Endometrial microvascular endothelial cells (primary cell): ENCODE data around the gene CHD9NB. TPM values are rescaled to one million over a fixed set of nuclear protein-coding genes. Genes with fewer than 3 reads are reported as not detected.

Source experiments
- total RNA-seq: library from RNA; depleted of rRNA; stranded (reverse); fragments of >200 nt; gene quantifications from one replicate; pipeline ENCODE4 v1.2.3, GENCODE V29; 2015; ENCODE audit errors: inconsistent ontology term

CHD9NB gene
- total RNA-seq, 1 donor from 2014 or later: 0.56 TPM

Other genes with a start within 250 kb of the CHD9NB start
- 16.4 TPM for gene CHD9, start 2.1 kb upstream of the CHD9NB start, total RNA-seq